Left ventricle myocardium inferior (tissue), 1 donor: Measurements from ENCODE around the gene DACH1. TPM values are rescaled to one million over a fixed set of nuclear protein-coding genes. Genes with fewer than 3 reads are reported as not detected.
A peak's percentile ranks its signal among the peaks of the same experiment; 100 is the strongest.

Experiments
- DNase-seq: peaks from one replicate; pipeline ENCODE4 v3.0.0-alpha.2; 2020
- H3K27ac ChIP-seq: fragments of 200-600 bp; replicated peaks from 2 replicates; pipeline ENCODE4 v1.8.0; 2021
- H3K27me3 ChIP-seq: fragments of 200-600 bp; 2 replicates; pipeline ENCODE4 v1.8.0; 2021; ENCODE audit warnings: low read depth
- H3K36me3 ChIP-seq: fragments of 200-600 bp; 2 replicates; pipeline ENCODE4 v1.8.0; 2021
- H3K4me1 ChIP-seq: fragments of 200-600 bp; 2 replicates; pipeline ENCODE4 v1.8.0; 2021
- H3K4me3 ChIP-seq: fragments of 200-600 bp; 2 replicates; pipeline ENCODE4 v1.8.0; 2021; ENCODE audit warnings: mild to moderate bottlenecking, moderate library complexity
- H3K9me3 ChIP-seq: fragments of 200-600 bp; replicated peaks from 2 replicates; pipeline ENCODE4 v1.8.0; 2021
- intact Hi-C: fragments of 100-400 bp; cut with micrococcal nuclease; formaldehyde crosslinking; loops from one replicate; pipeline ENCODE4 v1.11.0; 2022
- total RNA-seq: library from RNA; stranded (reverse); fragmentation: NEBNext Ultra II Directional; extraction: Animal tissue kit (Norgen Biotek cat#: 25700); gene quantifications from one replicate; pipeline ENCODE4 v1.2.1, GENCODE V29; 2021
- TF ChIP-seq, protein P1 (sequence below): fragments of 200-600 bp; IDR thresholded peaks from 2 replicates; pipeline ENCODE4 v1.8.0; 2021; ENCODE audit warnings: antibody characterized with exemption, mild to moderate bottlenecking, borderline replicate concordance
- donor health status: DM: no; HTN: yes; CAD: no; lungs with severe emphysema.

The DACH1 gene
- total RNA-seq, 1 donor from 2014 or later = 3.4 TPM

- intact Hi-C loops = no loop called here
- no peak overlapping the region for H3K27ac ChIP-seq
- no peaks in the 10 kb centered on the region for H3K9me3 ChIP-seq
- H3K27me3 ChIP-seq = no peaks in the 10 kb centered on the region
- H3K36me3 ChIP-seq = no peaks in the 10 kb centered on the region
- peaks cover 3% of the 10 kb centered on the region for H3K4me1 ChIP-seq
- no peak overlapping the region for H3K4me3 ChIP-seq
- TF ChIP-seq, protein P1, sequence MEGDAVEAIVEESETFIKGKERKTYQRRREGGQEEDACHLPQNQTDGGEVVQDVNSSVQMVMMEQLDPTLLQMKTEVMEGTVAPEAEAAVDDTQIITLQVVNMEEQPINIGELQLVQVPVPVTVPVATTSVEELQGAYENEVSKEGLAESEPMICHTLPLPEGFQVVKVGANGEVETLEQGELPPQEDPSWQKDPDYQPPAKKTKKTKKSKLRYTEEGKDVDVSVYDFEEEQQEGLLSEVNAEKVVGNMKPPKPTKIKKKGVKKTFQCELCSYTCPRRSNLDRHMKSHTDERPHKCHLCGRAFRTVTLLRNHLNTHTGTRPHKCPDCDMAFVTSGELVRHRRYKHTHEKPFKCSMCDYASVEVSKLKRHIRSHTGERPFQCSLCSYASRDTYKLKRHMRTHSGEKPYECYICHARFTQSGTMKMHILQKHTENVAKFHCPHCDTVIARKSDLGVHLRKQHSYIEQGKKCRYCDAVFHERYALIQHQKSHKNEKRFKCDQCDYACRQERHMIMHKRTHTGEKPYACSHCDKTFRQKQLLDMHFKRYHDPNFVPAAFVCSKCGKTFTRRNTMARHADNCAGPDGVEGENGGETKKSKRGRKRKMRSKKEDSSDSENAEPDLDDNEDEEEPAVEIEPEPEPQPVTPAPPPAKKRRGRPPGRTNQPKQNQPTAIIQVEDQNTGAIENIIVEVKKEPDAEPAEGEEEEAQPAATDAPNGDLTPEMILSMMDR = no peak
- DNase-seq = no peak
These were observed 95.9 kb downstream of the DACH1 start for GRCh38 chr13:71771144-71771543.

DNA sequence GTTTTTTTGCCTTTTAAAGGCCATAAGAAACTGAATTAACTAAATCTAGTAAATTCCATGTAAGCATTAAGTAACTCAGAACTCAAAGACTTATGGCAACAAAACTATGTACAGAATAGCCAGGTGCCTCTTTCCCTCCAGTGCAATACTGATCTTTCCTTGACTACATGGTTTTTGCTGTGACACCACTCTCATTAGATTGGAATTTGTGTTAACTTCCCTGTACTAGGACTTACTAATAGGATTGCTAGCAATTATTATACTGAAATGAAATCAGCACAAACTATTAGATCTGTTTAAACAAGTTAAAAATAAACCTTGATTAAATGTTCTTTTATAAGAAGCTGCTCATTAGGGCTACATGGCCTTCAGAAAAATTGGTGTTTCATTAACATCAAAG lies 96.3 kb downstream of the DACH1 start:
- no peak for DNase-seq
- no peaks in the 10 kb centered on the region for H3K27me3 ChIP-seq
- no peak overlapping the region for H3K27ac ChIP-seq
- H3K9me3 ChIP-seq = no peaks in the 10 kb centered on the region
- H3K4me3 ChIP-seq = no peak overlapping the region
- TF ChIP-seq, protein P1 = no peak
- H3K4me1 ChIP-seq = no peaks in the 10 kb centered on the region
- H3K36me3 ChIP-seq = no peaks in the 10 kb centered on the region
- intact Hi-C loops = no loop called here

- Histone ChIP-seq H3K9me3 (no peaks in the 10 kb centered on the region), H3K36me3 (no peaks in the 10 kb centered on the region), H3K27me3 (no peaks in the 10 kb centered on the region), H3K4me3 (no peak overlapping the region), H3K27ac (no peak overlapping the region), H3K4me1 (no peaks in the 10 kb centered on the region)
- intact Hi-C loops = no loop called here
- DNase-seq = no peak
- TF ChIP-seq, protein P1 = no peak
These were observed 98.1 kb downstream of the DACH1 start for GRCh38 chr13:71768881-71769280.

- Histone ChIP-seq H3K27me3 (no peaks in the 10 kb centered on the region), H3K4me3 (no peak overlapping the region), H3K27ac (peak overlapping the region; percentile 31), H3K36me3 (no peaks in the 10 kb centered on the region), H3K4me1 (peaks cover 15% of the 10 kb centered on the region), H3K9me3 (no peaks in the 10 kb centered on the region)
- TF ChIP-seq, protein P1 = no peak
- no peak for DNase-seq
- intact Hi-C loops = no loop called here
These were observed 107.1 kb downstream of the DACH1 start for GRCh38 chr13:71759651-71760511.

DNA sequence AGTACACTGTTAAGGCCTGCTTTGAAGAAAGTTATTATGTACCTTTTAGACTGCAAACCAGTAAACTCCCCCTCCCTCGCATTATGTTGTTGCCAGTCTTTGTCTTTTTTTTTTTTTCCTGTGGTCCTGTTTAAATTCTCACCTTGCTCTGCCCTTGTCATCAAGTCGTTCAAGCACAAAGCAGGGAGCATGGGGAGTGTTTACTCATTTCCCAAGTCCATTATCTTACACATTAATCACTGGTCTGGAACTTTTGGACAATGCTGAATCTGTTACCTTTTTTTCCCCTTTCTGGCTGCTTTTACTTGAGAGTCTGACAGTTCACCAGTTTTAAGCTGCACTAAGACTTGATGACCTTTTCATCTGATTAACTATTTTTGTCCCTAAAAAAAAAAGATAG lies 108.2 kb downstream of the DACH1 start:
- intact Hi-C loops = no loop called here
- no peak for DNase-seq
- peak overlapping the region; percentile 31 for H3K27ac ChIP-seq
- H3K4me3 ChIP-seq = no peak overlapping the region
- peaks cover 15% of the 10 kb centered on the region for H3K4me1 ChIP-seq
- H3K36me3 ChIP-seq = no peaks in the 10 kb centered on the region
- TF ChIP-seq, protein P1 = no peak
- H3K27me3 ChIP-seq = no peaks in the 10 kb centered on the region
- H3K9me3 ChIP-seq = no peaks in the 10 kb centered on the region
